HG02943 (cell line): ENCODE measurements around the gene PSKH1.
"Not testable (repeated sequence)": the region's sequence is repeated elsewhere in the genome, so short reads cannot be mapped to it uniquely, and the experiment has no call there.

Source experiments
- ATAC-seq: cut with Tn5 transposase; IDR thresholded peaks from one replicate; pipeline ENCODE4 v1.9.1; 2021; ENCODE audit warnings: mild to moderate bottlenecking, low read depth, moderate library complexity; ENCODE audit not compliant: unreplicated experiment

Gene PSKH1

DNA sequence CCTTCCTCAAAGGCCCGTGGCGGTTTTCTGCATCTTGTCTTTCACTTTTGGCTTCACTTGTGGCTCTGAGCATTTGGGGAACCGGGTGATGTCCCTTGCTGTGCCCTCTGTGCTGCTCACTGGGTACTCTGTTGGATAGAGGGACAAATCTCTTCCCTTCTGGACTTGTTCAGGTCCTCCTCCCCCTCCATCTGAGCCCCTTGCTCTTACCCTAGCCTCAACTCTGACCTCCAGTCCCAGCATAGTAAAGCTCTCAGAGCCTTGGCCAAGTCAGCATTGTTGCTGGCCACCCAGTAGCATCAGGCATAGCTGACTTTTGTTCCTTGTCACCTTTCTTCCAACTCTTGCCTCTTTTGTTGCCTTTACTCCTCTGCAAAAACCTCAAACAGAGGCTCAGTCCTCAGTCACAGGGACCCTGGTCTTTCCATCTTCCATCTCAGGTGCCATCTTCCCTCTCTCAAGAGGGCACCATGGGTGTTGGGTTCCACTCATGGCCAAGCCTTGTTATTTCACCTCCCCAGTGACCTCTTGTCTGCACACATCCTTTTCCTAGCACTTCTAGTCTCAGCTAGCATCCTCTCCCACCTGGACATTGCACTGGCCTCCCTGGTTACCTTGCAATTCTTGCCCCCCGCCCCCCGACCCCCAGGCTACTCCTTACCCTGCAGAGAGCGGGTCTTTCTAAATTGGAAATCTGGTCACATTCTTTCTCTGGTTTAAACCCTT lies 44.0 kb downstream of the PSKH1 start:
- peak; percentile 54 for ATAC-seq

GRCh38 chr16:67937713-67938112 lies 44.7 kb downstream of the PSKH1 start:
- ATAC-seq: not testable (repeated sequence)

DNA sequence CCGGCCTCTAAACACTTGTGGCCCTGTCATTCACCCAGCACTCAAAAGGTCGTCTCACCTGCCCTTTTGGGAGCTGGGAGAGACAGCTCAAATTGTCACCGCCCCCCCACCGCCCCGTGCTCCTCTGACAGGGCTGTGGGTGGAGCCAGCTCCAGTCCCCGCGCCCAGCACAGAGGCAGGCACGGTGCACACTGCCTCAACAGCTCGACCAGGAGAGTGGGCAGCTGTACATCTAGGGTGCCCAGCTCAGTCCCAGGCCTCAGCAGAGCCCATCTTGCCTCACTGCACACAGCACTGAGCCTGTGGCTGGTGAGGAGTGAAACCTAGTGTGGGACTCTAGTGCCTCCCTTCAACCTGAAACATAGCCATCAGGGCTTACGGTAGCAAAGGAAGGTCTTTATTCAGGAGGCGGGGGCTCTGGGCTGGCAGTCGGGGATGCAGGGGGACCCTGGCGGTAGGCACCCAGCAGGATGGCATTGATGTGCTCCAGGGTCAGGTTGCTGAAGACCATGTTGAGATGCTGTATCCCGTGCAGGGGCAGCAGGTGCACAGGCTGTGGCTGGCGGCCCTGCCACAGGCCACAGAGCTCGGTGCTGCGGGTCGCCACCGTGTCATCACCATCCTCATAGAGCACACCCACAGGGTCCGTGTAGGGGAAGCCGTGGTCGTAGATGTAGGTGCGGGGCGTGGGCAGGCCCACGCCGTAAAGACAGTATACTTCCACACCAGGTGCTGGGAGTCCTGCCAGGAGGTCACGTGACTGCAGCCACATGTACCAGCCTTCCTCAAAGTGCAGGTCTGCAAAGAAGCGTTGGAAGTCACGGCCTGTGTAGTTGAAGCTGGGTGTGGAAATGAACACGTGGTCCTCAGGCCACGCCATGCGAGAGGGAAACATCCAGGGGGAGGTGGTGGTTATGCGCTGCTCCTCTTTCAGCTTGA lies 46.7 kb downstream of the PSKH1 start:
- ATAC-seq: no peak

DNA sequence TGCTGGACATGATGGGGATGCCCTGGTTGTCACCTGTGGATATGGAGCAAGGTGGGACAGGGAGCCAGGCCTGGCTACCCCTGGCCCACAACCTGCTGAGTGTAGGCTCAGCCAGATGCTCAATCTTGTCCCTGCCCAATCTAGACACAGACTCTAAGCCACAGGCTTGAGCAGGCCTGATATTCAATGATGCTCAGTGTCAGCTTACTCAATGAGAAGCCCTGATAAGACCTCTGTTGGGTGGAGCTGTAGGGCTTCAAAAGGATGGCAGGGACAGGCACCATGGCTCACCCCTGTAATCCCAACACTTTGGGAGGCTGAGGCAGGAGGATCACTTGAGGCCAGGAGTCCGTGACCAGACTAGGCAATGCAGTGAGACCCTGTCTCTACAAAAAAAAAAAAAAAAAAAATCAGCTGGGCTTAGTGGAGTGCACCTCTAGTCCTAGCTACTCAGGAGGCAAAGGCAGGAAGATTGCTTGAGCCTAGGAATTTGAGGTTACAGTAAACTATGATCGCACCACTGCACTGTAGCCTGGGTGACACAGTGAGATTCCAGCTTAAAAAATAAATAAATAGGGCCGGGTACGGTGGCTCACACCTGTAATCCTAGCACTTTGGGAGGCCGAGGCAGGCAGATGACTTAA lies 47.5 kb downstream of the PSKH1 start:
- no peak for ATAC-seq

DNA sequence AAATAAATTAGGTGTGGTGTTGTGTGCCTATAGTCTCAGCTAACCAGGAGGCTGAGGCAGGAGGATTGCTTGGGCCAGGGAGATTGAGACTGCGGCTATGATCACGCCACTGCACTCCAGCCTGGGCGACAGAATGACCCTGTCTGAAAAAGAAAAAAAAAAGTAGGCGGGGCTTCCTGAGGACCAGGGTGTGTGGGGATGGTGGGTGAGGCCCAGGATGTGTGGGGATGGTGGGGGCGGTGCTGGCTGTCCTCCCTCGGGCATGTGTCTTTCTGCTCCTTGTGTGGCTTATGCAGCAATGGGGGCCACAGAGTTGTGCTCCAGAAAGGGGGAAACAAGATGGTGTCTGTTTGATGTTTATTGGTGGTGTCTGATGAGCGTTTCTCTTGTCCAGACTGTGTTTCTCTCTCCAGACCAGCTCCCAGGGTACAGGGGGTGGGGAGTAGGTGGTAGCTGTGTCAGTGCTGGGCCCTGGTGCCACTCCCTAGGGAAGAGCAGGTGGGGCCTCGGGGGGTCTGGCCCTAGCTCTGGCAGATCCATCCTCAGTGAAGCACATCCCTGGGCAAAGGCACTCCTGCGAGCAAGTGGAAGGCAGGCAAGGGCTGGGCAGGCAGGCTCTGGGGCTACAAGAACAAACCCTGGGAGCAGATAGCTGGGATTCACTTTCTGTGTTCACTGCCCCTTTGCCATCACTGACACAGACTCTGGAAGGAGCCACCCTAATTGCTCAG lies 48.6 kb downstream of the PSKH1 start:
- ATAC-seq: no peak

- ATAC-seq: no peak
These were observed 49.1 kb downstream of the PSKH1 start for GRCh38 chr16:67942200-67942509.

GRCh38 chr16:67942510-67943255 lies 49.6 kb downstream of the PSKH1 start:
- ATAC-seq: no peak

GRCh38 chr16:67943256-67943618 lies 50.2 kb downstream of the PSKH1 start:
- no peak for ATAC-seq

DNA sequence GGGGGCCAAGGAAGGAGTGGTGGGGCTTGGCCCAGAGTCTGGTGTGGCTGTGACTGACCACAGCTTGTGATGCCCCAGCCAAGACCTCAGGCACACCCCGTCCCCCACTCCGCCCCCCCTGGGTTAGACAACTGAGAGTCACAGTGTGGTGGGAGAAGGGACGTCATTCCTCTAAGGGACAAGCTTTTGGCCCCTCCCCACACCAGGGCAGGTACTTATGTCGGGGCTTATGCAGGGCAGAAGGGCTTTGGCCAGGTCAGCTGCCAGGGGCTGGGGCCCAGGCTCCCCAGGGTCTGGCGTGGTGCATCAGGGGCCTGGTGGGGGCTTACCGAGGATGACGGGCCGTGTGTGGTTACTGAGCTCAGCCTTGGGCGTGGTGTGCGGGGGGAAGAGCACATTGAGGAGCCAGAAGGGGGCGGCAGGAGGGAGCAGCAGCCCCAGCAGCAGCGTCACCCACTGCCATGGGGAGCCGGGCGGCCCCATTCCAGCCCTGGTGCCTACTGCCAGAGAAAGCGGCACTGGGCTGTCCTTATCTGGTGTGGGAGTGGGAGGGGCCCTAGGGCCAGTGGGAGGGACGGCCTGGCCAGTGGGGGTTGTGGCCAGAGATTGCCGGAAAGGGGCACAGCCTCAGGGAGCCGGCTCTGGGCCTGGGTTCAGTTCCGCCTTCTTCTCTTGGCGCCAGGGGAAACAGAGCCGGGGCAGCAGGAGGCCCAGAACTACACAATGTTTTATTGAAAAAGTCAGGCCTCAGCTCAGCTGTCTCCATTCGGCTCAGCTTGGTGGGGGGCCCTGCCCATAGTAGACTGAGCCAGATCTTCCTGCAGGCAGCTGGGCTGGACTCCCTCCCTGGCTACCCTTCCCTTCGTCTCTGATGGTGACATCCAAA lies 50.8 kb downstream of the PSKH1 start, which contains the start of gene LCAT:
TSS of gene LCAT (minus strand) at position 502 of the 886 bp plus-strand sequence. CDS start at position 483, 19 bp downstream.
- ATAC-seq: no peak

- no peak for ATAC-seq
These were observed 51.8 kb downstream of the PSKH1 start for GRCh38 chr16:67944690-67945391.

GRCh38 chr16:67945392-67945933 lies 52.4 kb downstream of the PSKH1 start:
- no peak for ATAC-seq

- no peak for ATAC-seq
These were observed 53.1 kb downstream of the PSKH1 start for GRCh38 chr16:67946128-67946569.

- no peak for ATAC-seq
These were observed 54.0 kb downstream of the PSKH1 start for GRCh38 chr16:67946966-67947558.

- no peak for ATAC-seq
These were observed 55.0 kb downstream of the PSKH1 start for GRCh38 chr16:67948015-67948414.

DNA sequence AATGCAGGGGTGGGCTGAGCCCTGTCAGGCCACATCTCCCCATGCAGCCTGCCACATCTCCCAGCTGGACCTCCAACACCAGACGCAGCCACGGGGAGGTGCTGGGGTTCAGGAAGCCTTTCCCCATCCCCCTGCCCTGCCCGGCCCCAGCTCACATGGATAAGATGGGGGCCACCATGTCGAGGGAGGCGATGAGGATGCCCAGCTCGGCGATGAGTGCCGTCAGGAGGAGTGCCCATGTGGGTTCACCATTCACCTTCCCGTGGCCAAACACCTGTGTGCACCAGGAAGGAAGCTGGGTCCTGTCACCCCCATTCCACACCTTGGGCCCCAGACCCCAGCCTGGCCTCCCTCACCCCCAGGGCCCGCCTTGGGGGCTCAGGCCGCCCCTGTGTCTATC lies 56.6 kb downstream of the PSKH1 start:
- ATAC-seq: no peak

- ATAC-seq: no peak
These were observed 57.3 kb downstream of the PSKH1 start for GRCh38 chr16:67950335-67950843.

DNA sequence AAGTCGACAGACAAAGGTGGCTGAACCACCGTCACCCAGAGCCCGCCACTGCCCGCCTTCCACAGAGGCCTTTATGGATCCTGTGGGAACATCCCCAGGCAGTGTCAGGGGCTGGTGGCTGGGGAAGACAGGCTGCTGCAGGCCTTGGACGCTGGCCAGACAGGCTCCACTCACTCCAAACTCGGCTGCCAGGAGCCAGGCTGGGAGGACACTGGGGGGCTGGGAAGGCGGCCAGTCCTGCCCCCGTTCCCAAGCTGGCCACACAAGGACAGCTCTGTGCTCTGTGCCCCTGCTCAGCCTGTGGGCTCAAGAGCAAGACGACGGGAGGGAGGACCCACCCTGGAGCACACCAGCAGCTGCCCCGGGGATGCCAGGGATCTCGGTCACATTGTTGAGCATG lies 58.4 kb downstream of the PSKH1 start:
- ATAC-seq: no peak
